HG02588 (cell line): ENCODE results near the gene PKD2L1.

Experiments used
- ATAC-seq: cut with Tn5 transposase; IDR thresholded peaks from one replicate; pipeline ENCODE4 v1.9.1; 2021; ENCODE audit warnings: mild to moderate bottlenecking, moderate library complexity; ENCODE audit not compliant: unreplicated experiment

The PKD2L1 gene

GRCh38 chr10:100356067-100357017, 26.3 kb upstream of the PKD2L1 start:
- no peak for ATAC-seq

- no peak for ATAC-seq
These were observed 25.1 kb upstream of the PKD2L1 start for GRCh38 chr10:100355086-100355485.

- no peak for ATAC-seq
These were observed 23.9 kb upstream of the PKD2L1 start for GRCh38 chr10:100353770-100354485.

GRCh38 chr10:100350914-100351485, 21.0 kb upstream of the PKD2L1 start:
- no peak for ATAC-seq

GRCh38 chr10:100349672-100350071, 19.6 kb upstream of the PKD2L1 start:
- ATAC-seq = no peak

GRCh38 chr10:100349087-100349486, 19.1 kb upstream of the PKD2L1 start:
- no peak for ATAC-seq

- ATAC-seq = no peak
These were observed 18.4 kb upstream of the PKD2L1 start for GRCh38 chr10:100348389-100348927.

- no peak for ATAC-seq
These were observed 17.7 kb upstream of the PKD2L1 start for GRCh38 chr10:100347568-100348195.

- peak; percentile 88 for ATAC-seq
These were observed 16.9 kb upstream of the PKD2L1 start, which contains the start of gene SCD for GRCh38 chr10:100346765-100347567. Gene SCD (plus strand): TSS chr10:100347233. CDS start chr10:100347505, 272 bp downstream.

- ATAC-seq = peak; percentile 49
These were observed 16.3 kb upstream of the PKD2L1 start for GRCh38 chr10:100346351-100346764.

GRCh38 chr10:100345570-100346330, 15.7 kb upstream of the PKD2L1 start:
- no peak for ATAC-seq

- ATAC-seq = no peak
These were observed 14.3 kb upstream of the PKD2L1 start for GRCh38 chr10:100344241-100344788.

- no peak for ATAC-seq
These were observed 12.6 kb upstream of the PKD2L1 start for GRCh38 chr10:100342627-100342972.

GRCh38 chr10:100341953-100342626, 12.1 kb upstream of the PKD2L1 start:
- no peak for ATAC-seq

- ATAC-seq = no peak
These were observed 11.2 kb upstream of the PKD2L1 start for GRCh38 chr10:100340948-100341847.

GRCh38 chr10:100339236-100339635, 9.2 kb upstream of the PKD2L1 start:
- ATAC-seq = peak; percentile 59

GRCh38 chr10:100338434-100339036, 8.5 kb upstream of the PKD2L1 start:
- ATAC-seq = no peak
